GM12878 (cell line): ENCODE measurements around the gene MRPL32.

Source experiments
- CTCF ChIP-seq, 3 experiments: IDR thresholded peaks in 2 of 3; conservative IDR thresholded peaks in 1 of 3; 2 replicates each; pipeline ENCODE4 v1.5.1; 2011; ENCODE audit warnings: low read depth in 3 of 3, low read length in 3 of 3, mild to moderate bottlenecking in 3 of 3, control low read depth in 2 of 3, moderate library complexity in 2 of 3, inconsistent platforms in 1 of 3, mixed read lengths in 1 of 3; ENCODE audit not compliant: control insufficient read depth in 2 of 3, insufficient read depth in 1 of 3; ENCODE audit errors: extremely low read depth in 1 of 3
- EZH2 ChIP-seq: IDR thresholded peaks from 2 replicates; pipeline ENCODE4 v1.6.1; 2012; ENCODE audit warnings: low read depth, mild to moderate bottlenecking, control low read depth, inconsistent platforms, low read length, borderline replicate concordance; ENCODE audit not compliant: control insufficient read depth
- NFYA ChIP-seq: IDR thresholded peaks from 2 replicates; pipeline ENCODE4 v1.6.1; 2011; ENCODE audit warnings: low read depth, mild to moderate bottlenecking, low read length, improper control_type of control experiment, borderline replicate concordance
- POLR2A ChIP-seq: IDR thresholded peaks from 2 replicates; pipeline ENCODE4 v1.6.1; 2011; ENCODE audit warnings: low read depth, mild to moderate bottlenecking, low read length
- POLR2AphosphoS5 ChIP-seq: IDR thresholded peaks from 2 replicates; pipeline ENCODE4 v1.6.1; 2011; ENCODE audit warnings: mild to moderate bottlenecking, low read length, inconsistent platforms
- POU2F2 ChIP-seq: IDR thresholded peaks from 3 replicates; pipeline ENCODE4 v1.6.1; 2011; ENCODE audit warnings: low read depth, mild to moderate bottlenecking, low read length, borderline replicate concordance

GRCh38 chr7:42964849-42965805 lies 33.0 kb downstream of the MRPL32 start:
- TF ChIP-seq CTCF (IDR thresholded peaks at IDR 0.05 in 2 of 3, conservative IDR thresholded peaks at IDR 0.05 in 1 of 3; ENCODE audit: control insufficient read depth in 2 of 3, extremely low read depth in 1 of 3, insufficient read depth in 1 of 3, low read depth in 3 of 3, low read length in 3 of 3) = no peak
- no peak for TF ChIP-seq POLR2AphosphoS5
- no peak for TF ChIP-seq POLR2A
- TF ChIP-seq NFYA = no peak
- no peak for TF ChIP-seq EZH2
- no peak for TF ChIP-seq POU2F2
